ENCODE data around the gene KLHL33.

Gene KLHL33

DNA sequence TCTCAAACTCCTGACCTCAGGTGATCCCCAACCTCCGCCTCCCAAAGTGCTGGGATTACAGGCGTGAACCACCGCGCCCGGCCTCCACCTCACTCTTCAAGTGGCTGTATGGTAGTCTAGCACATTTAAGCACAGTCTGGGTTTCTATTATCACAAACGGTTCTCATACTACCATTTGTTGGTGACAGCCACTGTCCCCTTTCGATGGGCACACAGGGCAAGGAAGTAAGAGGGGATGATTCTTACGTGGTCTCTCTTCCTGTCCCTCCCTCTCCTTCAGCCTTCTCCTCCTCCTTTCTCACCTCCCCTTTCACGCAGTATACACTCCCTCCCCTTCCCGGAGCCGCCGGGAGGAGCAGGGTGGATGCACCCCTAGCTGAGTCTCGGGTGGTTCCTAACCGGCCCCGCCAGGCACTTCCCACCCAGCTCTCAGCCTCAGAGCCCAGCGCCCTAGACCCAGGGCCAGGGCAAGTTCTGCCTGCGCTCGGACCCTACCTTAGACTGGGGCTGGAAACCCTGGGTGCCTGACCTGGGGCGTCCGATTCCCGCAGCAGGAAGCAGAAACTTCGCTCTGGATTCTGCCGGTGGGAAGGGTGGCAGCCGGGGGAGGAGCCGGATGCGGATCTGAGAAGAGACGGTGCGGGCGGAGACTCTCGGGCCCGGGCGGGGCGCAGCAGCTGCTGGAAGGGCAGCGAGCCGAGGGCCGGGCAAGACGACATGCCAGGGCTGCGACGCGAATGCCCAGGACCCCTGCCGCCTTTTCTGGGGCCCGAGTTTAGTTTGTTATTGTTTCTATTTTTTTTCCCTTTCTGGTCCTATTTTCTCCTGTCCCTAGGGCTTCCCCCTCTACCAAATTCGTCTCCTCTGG is 22.9 kb downstream of the KLHL33 start, which contains the start of gene TEP1:
TEP1 (minus strand) TSS at position 626 of the 868 bp plus-strand sequence. CDS start 5,062 bp downstream, outside the sequence.
- DNase-seq, result peak; percentile 25

DNA sequence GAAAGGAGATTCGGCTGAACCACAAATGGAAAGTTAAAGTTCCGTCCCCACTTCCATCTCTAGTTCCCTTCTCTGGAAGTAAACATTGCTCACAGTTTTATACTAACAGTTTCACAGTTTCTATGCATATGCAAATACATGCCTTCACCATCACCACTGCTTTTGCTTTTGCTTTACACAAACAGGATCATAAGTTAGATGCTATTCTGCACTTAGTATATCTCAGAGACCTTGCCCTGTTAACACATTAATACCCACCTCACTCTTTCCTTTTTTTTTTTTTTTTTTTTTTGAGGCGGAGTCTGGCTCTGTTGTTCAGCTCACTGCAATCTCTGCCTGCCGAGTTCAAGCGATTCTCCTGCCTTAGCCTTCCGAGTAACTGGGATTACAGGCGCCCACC is 23.6 kb downstream of the KLHL33 start:
- no peak for DNase-seq

DNA sequence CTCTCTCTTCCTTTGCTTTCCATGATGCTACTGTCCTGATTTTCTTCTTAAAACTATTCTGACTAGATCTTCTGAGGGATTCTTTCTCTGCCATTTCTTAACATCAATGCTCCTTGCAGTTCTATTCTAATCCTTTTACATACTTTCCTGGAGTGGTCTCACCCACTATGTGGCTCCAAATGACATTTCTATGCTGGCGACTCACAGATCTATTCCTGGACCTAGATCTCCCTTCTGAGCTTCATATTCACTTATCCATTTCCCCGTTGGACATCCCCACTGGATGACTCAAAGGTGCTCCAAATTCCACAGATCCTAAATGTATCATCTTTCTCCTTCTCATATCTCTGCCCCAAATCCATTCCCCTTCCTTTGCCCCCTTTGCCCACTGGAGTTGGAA is 26.7 kb downstream of the KLHL33 start:
- DNase-seq, result no peak

GRCh38 chr14:20403521-20403920 is 32.4 kb downstream of the KLHL33 start:
- DNase-seq, result no peak

GRCh38 chr14:20400965-20401593 is 34.9 kb downstream of the KLHL33 start:
- DNase-seq, result no peak

- no peak for DNase-seq
Observed at GRCh38 chr14:20400589-20400964, 35.4 kb downstream of the KLHL33 start.

GRCh38 chr14:20397511-20397910 is 38.5 kb downstream of the KLHL33 start:
- no peak for DNase-seq

DNA sequence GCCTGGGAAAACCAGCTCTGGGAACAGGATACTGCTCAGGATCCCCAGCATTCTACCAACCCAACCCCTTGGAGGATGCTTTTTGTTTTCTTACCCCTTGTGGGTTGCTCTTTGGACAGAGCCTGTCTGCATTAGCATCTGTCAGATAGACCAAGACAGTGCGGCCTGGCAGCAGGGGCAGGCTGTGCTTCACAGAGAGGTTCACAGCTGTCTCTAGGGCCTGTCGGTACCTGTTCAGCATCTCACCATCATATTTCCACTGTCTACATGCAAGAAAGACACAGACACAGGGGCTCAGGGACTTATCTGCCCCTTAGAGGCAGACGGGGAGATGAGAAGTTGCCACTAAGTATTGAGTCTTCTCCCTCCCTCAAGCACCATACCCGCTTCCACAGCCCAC is 44.5 kb downstream of the KLHL33 start:
- no peak for DNase-seq

- DNase-seq, result no peak
Observed at GRCh38 chr14:20388159-20388558, 47.8 kb downstream of the KLHL33 start.

GRCh38 chr14:20387576-20387975 is 48.4 kb downstream of the KLHL33 start:
- no peak for DNase-seq

GRCh38 chr14:20386276-20386855 is 49.6 kb downstream of the KLHL33 start:
- no peak for DNase-seq

DNA sequence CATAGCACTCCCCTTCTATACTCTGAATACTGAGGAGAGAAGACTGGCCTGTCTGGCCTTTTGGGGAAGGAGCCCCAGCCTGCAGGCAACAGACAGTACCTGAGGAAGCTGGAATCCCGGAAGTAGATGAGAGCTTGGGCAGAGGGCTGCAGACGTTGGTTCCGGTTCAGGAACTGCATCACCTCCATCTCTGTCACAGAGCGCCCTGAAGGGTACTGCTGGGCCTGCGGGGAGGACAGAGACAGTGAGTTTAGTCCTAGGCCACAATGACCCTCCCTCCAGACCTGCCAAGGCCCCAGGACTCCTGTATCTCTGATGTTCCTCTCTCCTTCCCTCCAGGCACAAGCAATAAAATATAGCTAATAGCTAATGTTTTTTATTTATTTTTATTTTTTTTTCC is 51.1 kb downstream of the KLHL33 start:
- no peak for DNase-seq

DNA sequence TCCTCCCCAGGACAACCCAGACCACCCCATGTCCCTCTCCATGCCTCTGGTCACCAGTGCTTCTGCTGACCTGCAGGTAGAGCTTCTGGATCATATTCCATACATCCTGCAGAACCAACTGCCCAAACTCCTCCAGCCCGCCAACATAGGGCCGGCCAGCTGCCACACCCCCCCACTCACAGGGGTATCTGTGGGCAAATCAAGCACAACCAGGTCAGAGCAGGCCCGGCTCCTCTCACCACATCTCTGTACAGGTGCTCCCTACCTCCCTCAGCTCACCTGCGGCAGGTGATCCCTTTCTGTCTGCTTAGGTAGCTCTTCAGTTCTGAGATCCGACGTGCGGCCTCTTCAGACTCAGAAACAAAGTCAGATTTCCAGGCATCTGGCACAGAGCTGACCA is 51.6 kb downstream of the KLHL33 start:
- DNase-seq, result no peak

DNA sequence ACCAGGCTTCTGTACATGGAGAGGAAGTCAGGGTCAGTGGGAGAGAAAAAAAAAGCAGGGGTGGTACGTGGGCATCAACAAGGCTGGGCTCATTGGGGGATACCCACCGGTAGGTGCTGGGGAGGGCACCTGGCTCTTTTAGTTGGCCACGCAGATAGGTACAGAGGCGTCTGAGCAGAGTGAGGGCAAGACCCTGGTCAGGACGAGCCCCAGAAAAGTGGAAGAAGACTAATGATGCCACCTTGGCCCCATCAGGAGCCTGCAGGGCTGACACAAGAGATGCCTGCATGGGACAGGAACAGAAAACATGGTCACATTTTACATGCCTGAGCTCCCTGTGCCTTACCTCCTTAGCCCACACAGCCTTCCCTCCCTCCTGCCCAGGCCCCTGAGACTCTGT is 52.3 kb downstream of the KLHL33 start:
- DNase-seq, result no peak

GRCh38 chr14:20383032-20383431 is 52.9 kb downstream of the KLHL33 start:
- DNase-seq, result no peak

- no peak for DNase-seq
Observed at GRCh38 chr14:20382526-20382925, 53.4 kb downstream of the KLHL33 start.

DNA sequence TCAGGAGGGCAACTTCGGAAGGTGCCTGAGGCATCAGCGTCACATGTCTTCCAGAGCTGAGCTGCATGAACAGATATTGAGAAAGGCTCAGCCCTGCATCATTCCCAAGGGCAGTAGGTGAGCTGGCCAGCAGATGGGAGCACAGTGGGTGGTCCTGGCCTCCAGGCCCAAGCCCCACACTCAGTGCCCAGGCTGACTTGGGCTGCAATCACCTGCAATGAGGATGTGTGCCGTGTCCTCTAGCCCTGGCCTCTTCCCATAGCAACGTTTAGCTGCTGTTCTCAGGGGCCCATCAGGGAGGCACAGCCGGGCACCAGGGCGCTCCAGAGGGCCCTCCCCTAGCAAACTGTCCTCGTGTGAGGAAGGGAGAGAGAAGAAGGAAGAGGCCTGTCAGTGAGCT is 54.6 kb downstream of the KLHL33 start:
- DNase-seq, result no peak

GRCh38 chr14:20380681-20381080 is 55.3 kb downstream of the KLHL33 start:
- no peak for DNase-seq

GRCh38 chr14:20379743-20380142 is 56.2 kb downstream of the KLHL33 start:
- DNase-seq, result no peak

GRCh38 chr14:20377171-20377570 is 58.8 kb downstream of the KLHL33 start:
- no peak for DNase-seq

GRCh38 chr14:20376071-20376588 is 59.8 kb downstream of the KLHL33 start:
- DNase-seq, result no peak
